ENCODE data around the gene OR52A1.

The OR52A1 gene

GRCh38 chr11:5154657-5155056 is at the start of gene OR52A1:
Gene OR52A1, minus strand, starts transcription at chr11:5154757. Its CDS starts 2,388 bp downstream, at chr11:5152369.
- no peak within 1 kb of the TSS for H3K27ac ChIP-seq
- no peak for TF ChIP-seq CTCF (conservative IDR thresholded peaks at IDR 0.05)

GRCh38 chr11:5203366-5203765 is 48.8 kb upstream of the OR52A1 start:
- TF ChIP-seq CTCF (conservative IDR thresholded peaks at IDR 0.05): no peak
- no peak overlapping the region for H3K27ac ChIP-seq

- no peak for TF ChIP-seq CTCF (conservative IDR thresholded peaks at IDR 0.05)
- no peak within 1 kb of the TSS for H3K27ac ChIP-seq
Observed at GRCh38 chr11:5200582-5200981, 46.0 kb upstream of the OR52A1 start, which contains the start of gene OR51V1. Gene OR51V1, minus strand, starts transcription at chr11:5200682. Its CDS starts 0 bp downstream, at chr11:5200682.

- no peak overlapping the region for H3K27ac ChIP-seq
- no peak for TF ChIP-seq CTCF (conservative IDR thresholded peaks at IDR 0.05)
Observed at GRCh38 chr11:5198285-5198684, 43.7 kb upstream of the OR52A1 start.

GRCh38 chr11:5197536-5197935 is 43.0 kb upstream of the OR52A1 start:
- TF ChIP-seq CTCF (conservative IDR thresholded peaks at IDR 0.05): no peak
- no peak overlapping the region for H3K27ac ChIP-seq

GRCh38 chr11:5196731-5197130 is 42.2 kb upstream of the OR52A1 start:
- H3K27ac ChIP-seq: no peak overlapping the region
- no peak for TF ChIP-seq CTCF (conservative IDR thresholded peaks at IDR 0.05)

GRCh38 chr11:5196067-5196466 is 41.5 kb upstream of the OR52A1 start:
- H3K27ac ChIP-seq: no peak overlapping the region
- TF ChIP-seq CTCF (conservative IDR thresholded peaks at IDR 0.05): no peak
